ENCODE results near the gene ULK4.
"Not testable (repeated sequence)": the region's sequence is repeated elsewhere in the genome, so short reads cannot be mapped to it uniquely, and the experiment has no call there.

Gene ULK4

GRCh38 chr3:41987627-41988026, 25.7 kb upstream of the ULK4 start:
- no peak overlapping the region for H4K5ac ChIP-seq (ENCODE audit: low read length)
- no peak for DNase-seq
- H3K18ac ChIP-seq (ENCODE audit: low read length) = no peak overlapping the region
- 100% methylated on average over 1 of the region's 5 CpGs for WGBS (ENCODE audit: extremely low coverage, insufficient coverage, low lambda C conversion rate)
- no peak overlapping the region for H3K4me2 ChIP-seq (ENCODE audit: low read length)
- no peak overlapping the region for H3K23ac ChIP-seq (ENCODE audit: low read length)
- H3K27me3 ChIP-seq (ENCODE audit: insufficient read depth, low read length, poor library complexity) = no peaks in the 10 kb centered on the region
- no peak overlapping the region for H2BK5ac ChIP-seq (ENCODE audit: low read length)
- H3K79me1 ChIP-seq (ENCODE audit: low read length) = no peaks in the 10 kb centered on the region
- no peak overlapping the region for H2BK15ac ChIP-seq (replicated peaks; ENCODE audit: low read depth)
- no peak overlapping the region for H3K56ac ChIP-seq (ENCODE audit: low read length)
- no peaks in the 10 kb centered on the region for H3K4me1 ChIP-seq (ENCODE audit: control insufficient read depth, low read depth, low read length)
- no peaks in the 10 kb centered on the region for H3K79me2 ChIP-seq (ENCODE audit: control insufficient read depth, insufficient read depth, low read length)
- no peak overlapping the region for H3K4ac ChIP-seq (ENCODE audit: low read depth, low read length)
- no peak overlapping the region for H2BK120ac ChIP-seq (ENCODE audit: low read depth, low read length)
- no peak overlapping the region for H2AK5ac ChIP-seq (ENCODE audit: low read length)
- no peak overlapping the region for H3K27ac ChIP-seq (ENCODE audit: low read depth, low read length)
- no peak overlapping the region for H4K8ac ChIP-seq (ENCODE audit: low read depth, low read length)
- H3K36me3 ChIP-seq (ENCODE audit: control insufficient read depth, insufficient read depth, low read length) = no peaks in the 10 kb centered on the region
- H3K9ac ChIP-seq (ENCODE audit: low read length) = no peak overlapping the region
- H3K4me3 ChIP-seq (ENCODE audit: low read length) = no peak overlapping the region

GRCh38 chr3:41986561-41986960, 24.7 kb upstream of the ULK4 start:
- Histone ChIP-seq H2BK120ac (ENCODE audit: low read depth, low read length) (no peak overlapping the region), H4K8ac (ENCODE audit: low read depth, low read length) (no peak overlapping the region), H3K27me3 (ENCODE audit: insufficient read depth, low read length, poor library complexity) (no peaks in the 10 kb centered on the region), H3K18ac (ENCODE audit: low read length) (no peak overlapping the region), H3K27ac (ENCODE audit: low read depth, low read length) (no peak overlapping the region), H3K23ac (ENCODE audit: low read length) (no peak overlapping the region), H3K4me1 (ENCODE audit: control insufficient read depth, low read depth, low read length) (no peaks in the 10 kb centered on the region), H2BK15ac (replicated peaks; ENCODE audit: low read depth) (no peak overlapping the region), H4K5ac (ENCODE audit: low read length) (no peak overlapping the region), H3K56ac (ENCODE audit: low read length) (no peak overlapping the region), H3K4ac (ENCODE audit: low read depth, low read length) (no peak overlapping the region), H3K4me2 (ENCODE audit: low read length) (no peak overlapping the region), H2BK5ac (ENCODE audit: low read length) (no peak overlapping the region), H3K79me1 (ENCODE audit: low read length) (no peaks in the 10 kb centered on the region), H3K79me2 (ENCODE audit: control insufficient read depth, insufficient read depth, low read length) (no peaks in the 10 kb centered on the region), H2AK5ac (ENCODE audit: low read length) (no peak overlapping the region), H3K36me3 (ENCODE audit: control insufficient read depth, insufficient read depth, low read length) (no peaks in the 10 kb centered on the region), H3K4me3 (ENCODE audit: low read length) (no peak overlapping the region), H3K9ac (ENCODE audit: low read length) (no peak overlapping the region)
- WGBS (ENCODE audit: extremely low coverage, insufficient coverage, low lambda C conversion rate) = no CpG with 5 or more reads among the region's 2 CpGs
- no peak for DNase-seq

- no peaks in the 10 kb centered on the region for H3K79me2 ChIP-seq (ENCODE audit: control insufficient read depth, insufficient read depth, low read length)
- H3K4me3 ChIP-seq (ENCODE audit: low read length) = no peak overlapping the region
- no peak overlapping the region for H3K4ac ChIP-seq (ENCODE audit: low read depth, low read length)
- H3K79me1 ChIP-seq (ENCODE audit: low read length) = no peaks in the 10 kb centered on the region
- H3K9ac ChIP-seq (ENCODE audit: low read length) = no peak overlapping the region
- H4K5ac ChIP-seq (ENCODE audit: low read length) = no peak overlapping the region
- no peak overlapping the region for H3K4me2 ChIP-seq (ENCODE audit: low read length)
- no peaks in the 10 kb centered on the region for H3K27me3 ChIP-seq (ENCODE audit: insufficient read depth, low read length, poor library complexity)
- H2AK5ac ChIP-seq (ENCODE audit: low read length) = no peak overlapping the region
- no peak overlapping the region for H3K27ac ChIP-seq (ENCODE audit: low read depth, low read length)
- H2BK5ac ChIP-seq (ENCODE audit: low read length) = no peak overlapping the region
- no CpG with 5 or more reads among the region's 1 CpG for WGBS (ENCODE audit: extremely low coverage, insufficient coverage, low lambda C conversion rate)
- H2BK15ac ChIP-seq (replicated peaks; ENCODE audit: low read depth) = no peak overlapping the region
- H3K56ac ChIP-seq (ENCODE audit: low read length) = no peak overlapping the region
- no peak overlapping the region for H4K8ac ChIP-seq (ENCODE audit: low read depth, low read length)
- no peak for DNase-seq
- no peaks in the 10 kb centered on the region for H3K36me3 ChIP-seq (ENCODE audit: control insufficient read depth, insufficient read depth, low read length)
- no peak overlapping the region for H2BK120ac ChIP-seq (ENCODE audit: low read depth, low read length)
- no peaks in the 10 kb centered on the region for H3K4me1 ChIP-seq (ENCODE audit: control insufficient read depth, low read depth, low read length)
- H3K23ac ChIP-seq (ENCODE audit: low read length) = no peak overlapping the region
- no peak overlapping the region for H3K18ac ChIP-seq (ENCODE audit: low read length)
Measured at GRCh38 chr3:41985018-41985417, 23.1 kb upstream of the ULK4 start.

- not testable (repeated sequence) for H2BK15ac ChIP-seq (replicated peaks; ENCODE audit: low read depth); H3K79me2 ChIP-seq (ENCODE audit: control insufficient read depth, insufficient read depth, low read length); H3K27me3 ChIP-seq (ENCODE audit: insufficient read depth, low read length, poor library complexity); H3K4me1 ChIP-seq (ENCODE audit: control insufficient read depth, low read depth, low read length); H3K79me1 ChIP-seq (ENCODE audit: low read length); H3K4me3 ChIP-seq (ENCODE audit: low read length); H3K27ac ChIP-seq (ENCODE audit: low read depth, low read length); H3K36me3 ChIP-seq (ENCODE audit: control insufficient read depth, insufficient read depth, low read length); DNase-seq; H3K9ac ChIP-seq (ENCODE audit: low read length); H3K18ac ChIP-seq (ENCODE audit: low read length); H4K5ac ChIP-seq (ENCODE audit: low read length); H3K23ac ChIP-seq (ENCODE audit: low read length); H4K8ac ChIP-seq (ENCODE audit: low read depth, low read length); H3K4me2 ChIP-seq (ENCODE audit: low read length); H3K4ac ChIP-seq (ENCODE audit: low read depth, low read length); H2BK120ac ChIP-seq (ENCODE audit: low read depth, low read length); H2AK5ac ChIP-seq (ENCODE audit: low read length); H3K56ac ChIP-seq (ENCODE audit: low read length); H2BK5ac ChIP-seq (ENCODE audit: low read length)
- WGBS (ENCODE audit: extremely low coverage, insufficient coverage, low lambda C conversion rate) = no CpG with 5 or more reads among the region's 32 CpGs
Measured at GRCh38 chr3:41983091-41983490, 21.2 kb upstream of the ULK4 start.

- not testable (repeated sequence) for H3K36me3 ChIP-seq (ENCODE audit: control insufficient read depth, insufficient read depth, low read length); H4K5ac ChIP-seq (ENCODE audit: low read length); H3K79me1 ChIP-seq (ENCODE audit: low read length); H2BK120ac ChIP-seq (ENCODE audit: low read depth, low read length); H3K27ac ChIP-seq (ENCODE audit: low read depth, low read length); H2AK5ac ChIP-seq (ENCODE audit: low read length); H3K23ac ChIP-seq (ENCODE audit: low read length); DNase-seq; H3K4ac ChIP-seq (ENCODE audit: low read depth, low read length); H3K9ac ChIP-seq (ENCODE audit: low read length); H3K4me1 ChIP-seq (ENCODE audit: control insufficient read depth, low read depth, low read length); H3K56ac ChIP-seq (ENCODE audit: low read length); H3K4me2 ChIP-seq (ENCODE audit: low read length); H2BK15ac ChIP-seq (replicated peaks; ENCODE audit: low read depth); H3K27me3 ChIP-seq (ENCODE audit: insufficient read depth, low read length, poor library complexity); H4K8ac ChIP-seq (ENCODE audit: low read depth, low read length); H3K18ac ChIP-seq (ENCODE audit: low read length); H2BK5ac ChIP-seq (ENCODE audit: low read length); H3K4me3 ChIP-seq (ENCODE audit: low read length); H3K79me2 ChIP-seq (ENCODE audit: control insufficient read depth, insufficient read depth, low read length)
- no CpG with 5 or more reads among the region's 5 CpGs for WGBS (ENCODE audit: extremely low coverage, insufficient coverage, low lambda C conversion rate)
Measured at GRCh38 chr3:41977401-41977800, 15.5 kb upstream of the ULK4 start.

GRCh38 chr3:41975416-41976103, 13.7 kb upstream of the ULK4 start:
- Histone ChIP-seq H3K27ac (ENCODE audit: low read depth, low read length) (no peak overlapping the region), H2BK120ac (ENCODE audit: low read depth, low read length) (no peak overlapping the region), H2AK5ac (ENCODE audit: low read length) (no peak overlapping the region), H3K79me2 (ENCODE audit: control insufficient read depth, insufficient read depth, low read length) (no peaks in the 10 kb centered on the region), H3K4me1 (ENCODE audit: control insufficient read depth, low read depth, low read length) (no peaks in the 10 kb centered on the region), H4K8ac (ENCODE audit: low read depth, low read length) (no peak overlapping the region), H3K9ac (ENCODE audit: low read length) (no peak overlapping the region), H3K4me3 (ENCODE audit: low read length) (no peak overlapping the region), H3K56ac (ENCODE audit: low read length) (no peak overlapping the region), H3K4ac (ENCODE audit: low read depth, low read length) (no peak overlapping the region), H3K79me1 (ENCODE audit: low read length) (no peaks in the 10 kb centered on the region), H3K18ac (ENCODE audit: low read length) (no peak overlapping the region), H3K36me3 (ENCODE audit: control insufficient read depth, insufficient read depth, low read length) (no peaks in the 10 kb centered on the region), H4K5ac (ENCODE audit: low read length) (no peak overlapping the region), H2BK5ac (ENCODE audit: low read length) (no peak overlapping the region), H3K4me2 (ENCODE audit: low read length) (no peak overlapping the region), H3K27me3 (ENCODE audit: insufficient read depth, low read length, poor library complexity) (no peaks in the 10 kb centered on the region), H3K23ac (ENCODE audit: low read length) (no peak overlapping the region), H2BK15ac (replicated peaks; ENCODE audit: low read depth) (no peak overlapping the region)
- no CpG with 5 or more reads among the region's 6 CpGs for WGBS (ENCODE audit: extremely low coverage, insufficient coverage, low lambda C conversion rate)
- DNase-seq = no peak

Measured in mesendoderm (in vitro differentiated cells).